GM19372 (cell line): Measurements from ENCODE around the gene SLC4A5.

ENCODE experiments used
- ATAC-seq: cut with Tn5 transposase; IDR thresholded peaks from one replicate; pipeline ENCODE4 v1.9.1; 2021; ENCODE audit warnings: mild to moderate bottlenecking, low read depth, moderate library complexity; ENCODE audit not compliant: unreplicated experiment

SLC4A5 gene

DNA sequence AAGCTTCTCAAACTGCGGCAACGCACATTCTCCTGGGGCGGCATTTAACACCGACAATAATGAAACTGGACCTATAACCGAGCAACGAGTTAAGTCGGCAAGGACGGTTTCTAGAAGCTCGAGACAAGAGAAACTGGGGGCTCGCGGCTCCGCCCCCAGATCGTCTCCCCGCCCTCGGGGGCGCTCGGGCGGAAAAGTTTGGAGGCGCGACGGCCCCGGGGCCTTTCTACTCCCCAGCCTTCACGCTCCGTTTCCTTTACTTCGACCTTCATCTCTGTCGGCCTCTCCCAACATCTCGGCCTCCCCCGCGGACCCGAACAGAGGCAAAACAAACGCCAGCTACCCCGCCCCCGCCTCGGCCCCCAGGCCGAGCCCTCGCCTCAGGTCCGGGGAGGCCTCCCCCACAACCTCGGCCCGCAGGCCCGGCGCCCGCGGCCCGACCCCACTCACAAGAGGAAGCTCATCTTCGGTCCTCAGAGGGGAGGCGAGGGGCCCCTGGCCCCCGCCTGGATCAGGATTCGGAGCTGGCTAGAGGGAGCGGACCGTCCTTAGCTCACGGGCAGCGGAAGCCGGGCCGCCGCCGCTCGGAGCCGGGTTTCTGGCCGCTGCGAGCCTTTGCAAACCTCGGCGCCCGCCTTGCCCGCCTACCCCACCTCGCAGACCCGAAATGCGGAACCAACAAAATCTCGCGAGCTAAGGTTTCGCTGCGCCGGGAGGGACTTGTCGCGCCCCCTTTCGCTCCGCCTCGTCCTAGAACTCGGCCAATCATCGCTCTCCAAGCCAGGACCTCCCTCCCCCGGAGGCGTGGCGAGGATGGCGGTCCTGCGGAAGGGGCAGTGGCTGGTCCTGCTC lies 164.8 kb downstream of the SLC4A5 start, which contains the start of gene MOB1A:
TSS of gene MOB1A (minus strand) at position 669 of the 852 bp plus-strand sequence. CDS start at position 464, 205 bp downstream.
- ATAC-seq: peak; percentile 82

GRCh38 chr2:74177696-74178095 lies 165.5 kb downstream of the SLC4A5 start:
- ATAC-seq: no peak

DNA sequence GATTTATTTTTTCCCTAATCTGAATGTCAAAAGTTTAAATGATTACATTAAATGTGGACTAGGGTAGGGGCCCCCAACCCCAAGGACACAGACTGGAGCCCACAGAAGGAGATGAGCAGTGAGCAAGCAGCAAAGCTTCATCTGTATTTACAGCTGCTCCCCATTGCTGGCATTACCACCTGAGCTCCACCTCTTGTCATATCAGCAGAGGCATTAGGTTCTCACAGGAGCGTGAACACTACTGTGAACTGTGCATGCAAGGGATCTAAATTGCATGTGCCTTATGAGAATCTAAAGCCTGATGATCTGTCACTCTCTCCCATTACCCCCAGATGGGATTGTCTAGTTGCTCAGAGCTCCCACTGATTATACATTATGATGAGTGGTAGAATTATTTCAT lies 168.3 kb downstream of the SLC4A5 start:
- ATAC-seq: no peak

DNA sequence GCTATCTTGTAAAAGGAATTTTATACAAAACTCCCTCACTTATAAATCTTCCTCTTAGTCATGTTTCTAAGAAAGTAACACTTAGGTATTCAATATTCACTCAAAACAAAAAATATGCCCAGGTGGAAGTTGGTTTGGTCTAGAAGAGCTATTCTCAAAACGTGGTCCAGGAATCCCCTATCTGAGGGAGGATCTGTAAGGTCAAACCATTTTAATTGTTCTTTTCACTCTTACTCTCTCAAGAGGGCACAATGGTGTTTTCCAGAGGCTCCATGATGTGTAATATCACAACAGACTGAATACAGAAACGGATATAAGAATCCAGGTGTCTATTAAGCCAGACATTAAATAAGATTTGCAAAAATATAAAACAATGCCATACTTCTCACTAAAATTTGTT lies 174.5 kb downstream of the SLC4A5 start:
- ATAC-seq: no peak
